Progenitor cell of endocrine pancreas (in vitro differentiated cells): ENCODE results near the gene ABCA3. TPM values are rescaled to one million over a fixed set of nuclear protein-coding genes. Genes with fewer than 3 reads are reported as not detected.
A peak's percentile ranks its signal among the peaks of the same experiment; 100 is the strongest.

Experiments
- DNase-seq: peaks from one replicate; pipeline ENCODE4 v3.0.0; 2021; ENCODE audit warnings: low spot score; ENCODE audit not compliant: unreplicated experiment
- H3K27ac Mint-ChIP-seq: 2 replicates; pipeline ENCODE4 v1.8.0; 2021; ENCODE audit warnings: mild to moderate bottlenecking, moderate library complexity, mixed read lengths
- H3K27me3 Mint-ChIP-seq: 2 replicates; pipeline ENCODE4 v1.8.0; 2021; ENCODE audit warnings: mixed read lengths
- H3K36me3 Mint-ChIP-seq: 2 replicates; pipeline ENCODE4 v1.8.0; 2022; ENCODE audit warnings: mixed read lengths; ENCODE audit not compliant: insufficient read depth
- H3K4me1 Mint-ChIP-seq: 2 replicates; pipeline ENCODE4 v1.8.0; 2021; ENCODE audit warnings: low read depth, mixed read lengths
- H3K4me3 Mint-ChIP-seq: 2 replicates; pipeline ENCODE4 v1.8.0; 2021; ENCODE audit warnings: low read depth, mild to moderate bottlenecking, moderate library complexity, mixed read lengths
- H3K9me3 Mint-ChIP-seq: 2 replicates; pipeline ENCODE4 v1.8.0; 2021; ENCODE audit warnings: low read depth, mixed read lengths
- total RNA-seq: library from RNA; stranded (reverse); gene quantifications from 2 replicates; pipeline ENCODE4 v1.2.1, GENCODE V29; 2021
- TF ChIP-seq, protein P1 (sequence below): fragments of 200-600 bp; sonication (generic); IDR thresholded peaks from one replicate; pipeline ENCODE4 v1.5.0; 2021; ENCODE audit warnings: antibody characterized with exemption, mild to moderate bottlenecking; ENCODE audit not compliant: unreplicated experiment

ABCA3 gene
- total RNA-seq, 1 donor from 2014 or later = 6.9 TPM

- H3K9me3 Mint-ChIP-seq = no peaks in the 10 kb centered on the region
- no peaks in the 10 kb centered on the region for H3K4me1 Mint-ChIP-seq
- H3K4me3 Mint-ChIP-seq = no peak overlapping the region
Observed at GRCh38 chr16:2298621-2299020, 41.9 kb downstream of the ABCA3 start.

DNA sequence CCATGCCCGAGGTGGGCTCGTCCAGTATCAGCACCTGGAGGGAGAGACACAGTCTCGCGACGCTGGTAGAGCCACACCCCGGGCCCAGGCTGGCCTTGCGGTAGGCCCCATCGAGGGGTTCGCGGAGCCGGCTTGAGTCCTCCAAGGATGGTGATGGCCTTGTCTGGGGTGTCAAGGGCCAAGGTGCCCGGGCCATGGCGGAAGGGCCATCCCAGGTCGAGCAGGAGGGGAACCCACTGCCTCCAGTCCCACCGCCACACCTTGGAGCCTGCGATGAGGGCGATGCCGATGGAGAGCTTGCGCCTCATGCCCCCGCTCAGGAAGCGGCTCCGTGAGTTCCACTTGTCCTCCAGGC lies 43.0 kb downstream of the ABCA3 start:
- no peaks in the 10 kb centered on the region for H3K9me3 Mint-ChIP-seq
- TF ChIP-seq, protein P1, sequence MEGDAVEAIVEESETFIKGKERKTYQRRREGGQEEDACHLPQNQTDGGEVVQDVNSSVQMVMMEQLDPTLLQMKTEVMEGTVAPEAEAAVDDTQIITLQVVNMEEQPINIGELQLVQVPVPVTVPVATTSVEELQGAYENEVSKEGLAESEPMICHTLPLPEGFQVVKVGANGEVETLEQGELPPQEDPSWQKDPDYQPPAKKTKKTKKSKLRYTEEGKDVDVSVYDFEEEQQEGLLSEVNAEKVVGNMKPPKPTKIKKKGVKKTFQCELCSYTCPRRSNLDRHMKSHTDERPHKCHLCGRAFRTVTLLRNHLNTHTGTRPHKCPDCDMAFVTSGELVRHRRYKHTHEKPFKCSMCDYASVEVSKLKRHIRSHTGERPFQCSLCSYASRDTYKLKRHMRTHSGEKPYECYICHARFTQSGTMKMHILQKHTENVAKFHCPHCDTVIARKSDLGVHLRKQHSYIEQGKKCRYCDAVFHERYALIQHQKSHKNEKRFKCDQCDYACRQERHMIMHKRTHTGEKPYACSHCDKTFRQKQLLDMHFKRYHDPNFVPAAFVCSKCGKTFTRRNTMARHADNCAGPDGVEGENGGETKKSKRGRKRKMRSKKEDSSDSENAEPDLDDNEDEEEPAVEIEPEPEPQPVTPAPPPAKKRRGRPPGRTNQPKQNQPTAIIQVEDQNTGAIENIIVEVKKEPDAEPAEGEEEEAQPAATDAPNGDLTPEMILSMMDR = no peak
- H3K4me3 Mint-ChIP-seq = no peak overlapping the region
- no peaks in the 10 kb centered on the region for H3K27me3 Mint-ChIP-seq
- H3K4me1 Mint-ChIP-seq = no peaks in the 10 kb centered on the region
- no peak overlapping the region for H3K27ac Mint-ChIP-seq
- H3K36me3 Mint-ChIP-seq = no peaks in the 10 kb centered on the region
- DNase-seq = no peak

More at GRCh38 chr16:2298621-2299020, 41.9 kb downstream of the ABCA3 start:
- TF ChIP-seq, protein P1 = no peak
- H3K27me3 Mint-ChIP-seq = no peaks in the 10 kb centered on the region
- no peak overlapping the region for H3K27ac Mint-ChIP-seq
- no peaks in the 10 kb centered on the region for H3K36me3 Mint-ChIP-seq
- DNase-seq = no peak

DNA sequence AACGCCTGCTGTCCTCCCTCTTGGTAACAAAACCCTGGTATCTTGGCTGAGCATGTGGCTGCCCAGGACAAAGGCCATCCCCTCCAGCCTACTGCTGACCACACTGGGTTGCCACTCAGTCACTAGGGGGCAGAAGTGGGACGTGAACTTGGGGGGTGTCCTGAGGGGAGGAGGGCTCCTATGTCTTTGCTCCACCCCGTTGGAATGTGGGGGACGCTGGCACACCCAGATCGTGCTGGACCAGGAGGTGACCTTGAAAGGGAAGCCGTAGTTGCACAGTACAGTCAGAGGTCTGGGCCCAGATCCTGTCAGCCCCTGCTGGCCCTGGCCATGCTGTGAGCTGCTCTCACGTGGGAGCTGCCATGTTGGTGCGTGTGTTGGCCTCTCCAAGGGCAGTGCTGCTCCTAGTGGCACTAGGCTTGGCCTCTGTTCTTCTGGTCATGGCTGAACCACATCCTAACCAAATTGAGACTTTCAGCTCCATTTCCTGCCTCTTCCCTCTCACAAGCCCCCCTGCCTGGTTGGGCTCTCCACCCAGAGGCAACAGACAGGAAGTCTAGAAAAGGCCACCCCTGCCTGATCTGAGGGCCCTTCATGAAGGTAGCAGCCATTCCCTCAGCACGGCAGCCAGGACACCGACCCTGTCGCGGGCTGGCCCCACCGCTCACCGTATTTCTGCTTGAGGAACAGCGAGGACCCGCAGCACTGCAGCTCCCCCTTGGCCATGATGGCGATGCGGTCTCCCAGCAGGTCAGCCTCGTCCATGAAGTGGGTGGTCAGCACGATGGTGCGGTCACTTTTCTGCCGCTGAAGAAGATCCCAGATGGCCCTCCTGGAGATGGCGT lies 43.6 kb downstream of the ABCA3 start:
- no peak for DNase-seq
- Mint-ChIP-seq H3K27me3 (no peaks in the 10 kb centered on the region), H3K27ac (no peak overlapping the region), H3K4me3 (no peak overlapping the region), H3K36me3 (no peaks in the 10 kb centered on the region), H3K9me3 (no peaks in the 10 kb centered on the region), H3K4me1 (no peaks in the 10 kb centered on the region)
- TF ChIP-seq, protein P1 = peak; percentile 26

DNA sequence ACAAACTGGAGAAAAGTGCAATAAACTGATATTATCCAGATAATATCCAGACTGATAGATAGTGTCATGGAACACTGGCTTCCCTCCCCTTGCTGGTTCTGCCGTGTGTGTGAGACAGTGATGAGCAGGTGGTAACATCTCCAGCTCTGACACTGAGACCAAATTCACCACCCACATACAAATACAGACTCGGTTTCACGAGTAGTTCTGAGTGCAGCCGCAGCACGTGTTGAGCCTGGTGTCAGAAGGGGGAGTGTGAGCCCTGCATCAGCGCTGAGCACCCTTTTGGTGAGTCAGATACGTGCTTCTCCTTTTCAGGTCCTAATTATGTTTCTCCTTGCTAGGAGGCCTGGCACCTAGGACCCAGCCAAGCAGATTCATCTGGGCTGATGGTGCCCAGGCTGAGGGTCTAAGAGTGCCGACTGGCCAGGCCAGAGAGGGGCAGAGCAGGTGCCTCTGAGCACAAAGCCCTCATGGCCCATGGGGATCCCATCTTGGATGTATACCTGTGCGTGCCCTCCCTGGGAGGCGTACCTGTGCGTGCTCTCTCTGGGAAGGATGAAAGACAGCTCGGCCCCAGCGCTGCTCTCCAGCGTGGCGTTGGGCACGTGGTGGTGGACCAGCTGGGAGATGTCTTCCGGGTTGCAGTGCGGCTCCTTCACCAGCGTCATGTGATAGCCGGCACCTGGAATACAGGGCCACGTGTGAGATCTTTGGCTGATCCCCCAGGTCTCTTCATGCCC lies 45.3 kb downstream of the ABCA3 start:
- Mint-ChIP-seq H3K27ac (no peak overlapping the region), H3K36me3 (no peaks in the 10 kb centered on the region), H3K4me1 (no peaks in the 10 kb centered on the region), H3K27me3 (no peaks in the 10 kb centered on the region), H3K9me3 (no peaks in the 10 kb centered on the region), H3K4me3 (no peak overlapping the region)
- TF ChIP-seq, protein P1 = no peak
- no peak for DNase-seq

- TF ChIP-seq, protein P1 = no peak
- no peak overlapping the region for H3K27ac Mint-ChIP-seq
- H3K4me3 Mint-ChIP-seq = no peak overlapping the region
- H3K27me3 Mint-ChIP-seq = no peaks in the 10 kb centered on the region
- H3K36me3 Mint-ChIP-seq = no peaks in the 10 kb centered on the region
- DNase-seq = no peak
- H3K9me3 Mint-ChIP-seq = no peaks in the 10 kb centered on the region
- no peaks in the 10 kb centered on the region for H3K4me1 Mint-ChIP-seq
Observed at GRCh38 chr16:2292221-2292620, 48.3 kb downstream of the ABCA3 start.
